PC-3 (cell line): ENCODE results near the gene GTF3C6. TPM values are rescaled to one million over a fixed set of nuclear protein-coding genes. Genes with fewer than 3 reads are reported as not detected.

ENCODE experiments used
- ATAC-seq: fragments of 200-7000 bp; cut with Tn5 transposase; 2 replicates; pipeline ENCODE4 v1.9.1; 2020; ENCODE audit warnings: mild to moderate bottlenecking, moderate library complexity
- BruUV-seq: library from RNA; stranded (reverse); fragments of 400-500 nt; replicated peaks from 2 replicates; lab custom pipeline; 2021; lab: Mats Ljungman, UMichigan
- CTCF ChIA-PET: fragments of 300-600 bp; sonication (Branson Sonifier 250); formaldehyde crosslinking; loops from one replicate; lab custom pipeline; 2022; ENCODE audit warnings: antibody characterized with exemption; lab: Charles Lee
- POLR2A ChIA-PET: fragments of 300-600 bp; sonication (Branson Sonifier 250); formaldehyde crosslinking; loops from one replicate; lab custom pipeline; 2022; ENCODE audit warnings: antibody characterized with exemption; ENCODE audit not compliant: unreplicated experiment; lab: Charles Lee
- DNase-seq: peaks from one replicate; pipeline ENCODE4 v3.0.0-alpha.2; 2015
- H2AFZ ChIP-seq: fragments of 300-600 bp; sonication (generic); 2 replicates; pipeline ENCODE4 v1.6.0; 2016; ENCODE audit warnings: antibody characterized with exemption, low read length
- H3F3A ChIP-seq: fragments of 300-600 bp; sonication (generic); one replicate; pipeline ENCODE4 v1.6.0; 2017; ENCODE audit warnings: antibody characterized with exemption, low read length, control low read depth, mild to moderate bottlenecking; ENCODE audit not compliant: unreplicated experiment
- H3K27ac ChIP-seq: fragments of 300-600 bp; sonication (generic); 2 replicates; pipeline ENCODE4 v1.5.1; 2016; ENCODE audit warnings: mild to moderate bottlenecking, low read length
- H3K27me3 ChIP-seq: fragments of 300-600 bp; sonication (generic); 2 replicates; pipeline ENCODE4 v1.6.1; 2016; ENCODE audit warnings: low read length, mixed read lengths
- H3K36me3 ChIP-seq: fragments of 300-600 bp; sonication (generic); 2 replicates; pipeline ENCODE4 v1.6.1; 2016; ENCODE audit warnings: low read depth, mixed run types, low read length, mixed read lengths
- H3K4me1 ChIP-seq: fragments of 300-600 bp; sonication (generic); 2 replicates; pipeline ENCODE4 v1.5.1; 2016; ENCODE audit warnings: low read length; ENCODE audit not compliant: insufficient read depth
- H3K4me2 ChIP-seq: fragments of 300-600 bp; sonication (generic); 2 replicates; pipeline ENCODE4 v1.6.0; 2016; ENCODE audit warnings: low read length
- H3K4me3 ChIP-seq: fragments of 300-600 bp; sonication (generic); 2 replicates; pipeline ENCODE4 v1.5.1; 2016; ENCODE audit warnings: mild to moderate bottlenecking, low read length, mixed read lengths
- H3K79me2 ChIP-seq: fragments of 300-600 bp; sonication (generic); 2 replicates; pipeline ENCODE4 v1.6.1; 2017; ENCODE audit warnings: low read length, mixed read lengths
- H3K9ac ChIP-seq: fragments of 300-600 bp; sonication (generic); 2 replicates; pipeline ENCODE4 v1.6.0; 2016; ENCODE audit warnings: mild to moderate bottlenecking, low read length
- H3K9me2 ChIP-seq: fragments of 300-600 bp; sonication (generic); replicated peaks from 2 replicates; pipeline ENCODE4 v1.6.1; 2016; ENCODE audit warnings: mixed run types, low read length, mixed read lengths
- H3K9me3 ChIP-seq: fragments of 300-600 bp; sonication (generic); 2 replicates; pipeline ENCODE4 v1.6.1; 2016; ENCODE audit warnings: low read length, mixed read lengths
- H4K20me1 ChIP-seq: fragments of 300-600 bp; sonication (generic); 2 replicates; pipeline ENCODE4 v1.6.1; 2016; ENCODE audit warnings: low read length, mixed read lengths
- EZH2 ChIP-seq: fragments of 300-600 bp; sonication (generic); IDR thresholded peaks from one replicate; pipeline ENCODE4 v1.6.1; 2017; ENCODE audit warnings: antibody characterized with exemption, mild to moderate bottlenecking, low read length; ENCODE audit not compliant: unreplicated experiment
- EZH2phosphoT487 ChIP-seq: fragments of 300-600 bp; sonication (generic); IDR thresholded peaks from 2 replicates; pipeline ENCODE4 v1.6.1; 2018; ENCODE audit warnings: mild to moderate bottlenecking, antibody characterized with exemption, low read length, borderline replicate concordance
- intact Hi-C: fragments of 100-400 bp; cut with micrococcal nuclease; formaldehyde crosslinking; loops from 2 replicates; pipeline ENCODE4 v1.9.0; 2023
- total RNA-seq: library from RNA; depleted of rRNA; stranded (reverse); fragments of >200 nt; gene quantifications from 2 replicates; pipeline ENCODE4 v1.2.3, GENCODE V29; 2014
- TF ChIP-seq, protein P1 (sequence below): fragments of 300-600 bp; sonication (generic); conservative IDR thresholded peaks from 2 replicates; pipeline ENCODE4 v1.5.1; 2017; ENCODE audit warnings: antibody characterized with exemption, low read depth, mild to moderate bottlenecking, low read length

Gene GTF3C6
- total RNA-seq, 1 experiment from 2014 or later: 59.2 TPM

DNA sequence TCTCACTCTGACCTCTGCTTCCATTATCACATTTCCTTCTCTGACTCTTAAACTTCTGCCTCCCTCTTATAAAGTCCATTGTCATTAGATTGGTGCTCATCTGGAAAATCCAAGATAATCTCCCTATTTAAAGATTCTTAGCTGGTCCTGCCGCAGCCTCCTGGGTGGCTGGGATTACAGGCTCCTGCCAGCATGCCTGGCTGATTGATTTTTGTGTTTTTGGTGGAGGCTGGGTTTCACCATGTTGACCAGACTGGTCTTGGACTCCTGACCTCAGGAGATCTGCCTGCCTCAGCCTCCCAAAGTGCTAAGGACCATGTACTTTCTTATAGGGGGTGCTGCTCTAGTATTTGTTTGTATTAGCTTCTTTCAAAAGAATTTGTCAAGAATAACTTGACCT, 18.1 kb downstream of the GTF3C6 start:
- BruUV-seq: no TSS peak
- Histone ChIP-seq H3K36me3 (no peaks in the 10 kb centered on the region), H4K20me1 (no peaks in the 10 kb centered on the region), H3K9ac (no peak overlapping the region), H3K4me1 (no peaks in the 10 kb centered on the region), H3K4me3 (no peak overlapping the region), H2AFZ (no peak overlapping the region), H3K79me2 (no peaks in the 10 kb centered on the region), H3K9me3 (no peaks in the 10 kb centered on the region), H3K27ac (no peak overlapping the region), H3K9me2 (no peaks in the 10 kb centered on the region), H3K4me2 (no peak overlapping the region), H3K27me3 (no peaks in the 10 kb centered on the region), H3F3A (no peaks in the 10 kb centered on the region)
- TF ChIP-seq EZH2 (no peak), EZH2phosphoT487 (no peak)
- TF ChIP-seq, protein P1, sequence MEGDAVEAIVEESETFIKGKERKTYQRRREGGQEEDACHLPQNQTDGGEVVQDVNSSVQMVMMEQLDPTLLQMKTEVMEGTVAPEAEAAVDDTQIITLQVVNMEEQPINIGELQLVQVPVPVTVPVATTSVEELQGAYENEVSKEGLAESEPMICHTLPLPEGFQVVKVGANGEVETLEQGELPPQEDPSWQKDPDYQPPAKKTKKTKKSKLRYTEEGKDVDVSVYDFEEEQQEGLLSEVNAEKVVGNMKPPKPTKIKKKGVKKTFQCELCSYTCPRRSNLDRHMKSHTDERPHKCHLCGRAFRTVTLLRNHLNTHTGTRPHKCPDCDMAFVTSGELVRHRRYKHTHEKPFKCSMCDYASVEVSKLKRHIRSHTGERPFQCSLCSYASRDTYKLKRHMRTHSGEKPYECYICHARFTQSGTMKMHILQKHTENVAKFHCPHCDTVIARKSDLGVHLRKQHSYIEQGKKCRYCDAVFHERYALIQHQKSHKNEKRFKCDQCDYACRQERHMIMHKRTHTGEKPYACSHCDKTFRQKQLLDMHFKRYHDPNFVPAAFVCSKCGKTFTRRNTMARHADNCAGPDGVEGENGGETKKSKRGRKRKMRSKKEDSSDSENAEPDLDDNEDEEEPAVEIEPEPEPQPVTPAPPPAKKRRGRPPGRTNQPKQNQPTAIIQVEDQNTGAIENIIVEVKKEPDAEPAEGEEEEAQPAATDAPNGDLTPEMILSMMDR: no peak
- POLR2A ChIA-PET: interaction anchor here (0.6 kb wide), 1 partner anchor 153 kb away, joined by 4 read pairs; no protein-coding TSS in a partner anchor
- no peak for ATAC-seq
- intact Hi-C loops: no loop called here
- CTCF ChIA-PET: no interaction called here
- DNase-seq: no peak

DNA sequence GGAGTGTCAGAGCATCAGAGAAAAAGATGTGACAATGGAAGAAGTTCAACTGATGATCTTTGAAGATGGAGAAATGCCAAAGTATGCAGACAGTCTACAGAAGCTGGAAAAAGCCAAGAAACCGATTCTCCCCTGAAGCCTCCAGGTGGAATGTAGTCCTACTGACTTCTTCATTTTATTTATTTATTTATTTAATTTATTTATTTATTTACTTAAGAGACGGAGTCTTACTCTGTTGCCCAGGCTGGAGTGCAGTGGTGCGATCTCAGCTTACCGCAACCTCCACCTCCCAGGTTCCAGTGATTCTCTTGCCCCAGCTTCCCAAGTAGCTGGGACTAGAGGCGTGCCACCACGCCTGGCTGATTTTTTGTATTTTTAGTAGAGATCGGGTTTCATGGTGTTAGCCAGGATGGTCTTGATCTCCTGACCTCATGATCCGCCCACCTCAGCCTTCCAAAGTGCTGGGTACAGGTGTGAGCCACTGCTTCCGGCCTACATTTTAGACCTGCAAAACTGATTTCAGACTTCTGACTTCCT, 21.1 kb downstream of the GTF3C6 start:
- H3F3A ChIP-seq: no peaks in the 10 kb centered on the region
- H2AFZ ChIP-seq: no peak overlapping the region
- TF ChIP-seq, protein P1: no peak
- TF ChIP-seq EZH2phosphoT487 (no peak), EZH2 (no peak)
- peaks cover 9% of the 10 kb centered on the region for H3K4me1 ChIP-seq
- no peaks in the 10 kb centered on the region for H3K36me3 ChIP-seq
- no peak overlapping the region for H3K4me3 ChIP-seq
- no peaks in the 10 kb centered on the region for H3K27me3 ChIP-seq
- intact Hi-C loops: loop anchor here (2.0 kb wide), 1 partner anchor 21 kb away; the partner anchor contains the start of gene GTF3C6
- ATAC-seq (no peak), DNase-seq (no peak)
- H3K9ac ChIP-seq: no peak overlapping the region
- ChIA-PET CTCF (no interaction called here), POLR2A (no interaction called here)
- no peaks in the 10 kb centered on the region for H3K9me3 ChIP-seq
- no TSS peak for BruUV-seq
- peaks cover 27% of the 10 kb centered on the region for H3K79me2 ChIP-seq
- H3K27ac ChIP-seq: no peak overlapping the region
- no peaks in the 10 kb centered on the region for H3K9me2 ChIP-seq
- H4K20me1 ChIP-seq: no peaks in the 10 kb centered on the region
- no peak overlapping the region for H3K4me2 ChIP-seq

DNA sequence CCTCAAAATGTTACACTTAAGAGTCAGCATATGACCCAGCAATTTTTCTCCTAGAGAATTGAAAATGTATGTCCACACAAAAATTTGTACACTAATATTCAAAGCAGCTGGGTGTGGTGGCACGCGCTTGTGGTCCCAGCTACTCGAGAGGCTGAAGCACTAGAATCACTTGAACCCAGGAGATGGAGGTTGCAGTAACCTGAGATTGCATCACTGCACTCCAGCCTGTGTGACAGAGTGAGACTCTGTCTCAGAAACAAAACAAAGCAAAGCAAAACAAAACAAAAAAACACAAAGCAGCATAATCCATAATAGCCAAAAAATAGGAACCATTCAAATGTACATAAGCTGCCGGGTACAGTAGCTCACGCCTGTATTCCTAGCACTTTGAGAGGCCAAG, 21.7 kb downstream of the GTF3C6 start:
- no peak overlapping the region for H3K9ac ChIP-seq
- no peak overlapping the region for H2AFZ ChIP-seq
- H3F3A ChIP-seq: no peaks in the 10 kb centered on the region
- BruUV-seq: no TSS peak
- H3K36me3 ChIP-seq: 0 out of 2 replicates have a peak, but pooled peaks cover 3% of the 10 kb centered on the region
- H3K9me2 ChIP-seq: no peaks in the 10 kb centered on the region
- H3K9me3 ChIP-seq: no peaks in the 10 kb centered on the region
- DNase-seq (no peak), ATAC-seq (no peak)
- no peaks in the 10 kb centered on the region for H3K27me3 ChIP-seq
- H4K20me1 ChIP-seq: no peaks in the 10 kb centered on the region
- POLR2A ChIA-PET: no interaction called here
- CTCF ChIA-PET: no interaction called here
- no peak overlapping the region for H3K4me3 ChIP-seq
- no peak overlapping the region for H3K27ac ChIP-seq
- TF ChIP-seq EZH2phosphoT487 (no peak), EZH2 (no peak)
- TF ChIP-seq, protein P1: no peak
- intact Hi-C loops: loop anchor here (2.0 kb wide), 1 partner anchor 21 kb away; the partner anchor contains the start of gene GTF3C6
- H3K79me2 ChIP-seq: peaks cover 33% of the 10 kb centered on the region
- H3K4me1 ChIP-seq: peaks cover 9% of the 10 kb centered on the region
- H3K4me2 ChIP-seq: no peak overlapping the region
